Left ventricle myocardium superior (tissue), 1 donor: ENCODE results near the gene FANCM. TPM values are rescaled to one million over a fixed set of nuclear protein-coding genes. Genes with fewer than 3 reads are reported as not detected.

Experiments
- ATAC-seq: fragments of 200-7000 bp; cut with Tn5 transposase; one replicate; pipeline ENCODE4 v1.9.1; 2020; ENCODE audit warnings: mild to moderate bottlenecking, moderate library complexity
- DNase-seq: peaks from one replicate; pipeline ENCODE4 v3.0.0-alpha.2; 2020
- intact Hi-C: fragments of 100-400 bp; cut with micrococcal nuclease; formaldehyde crosslinking; loops from one replicate; pipeline ENCODE4 v1.11.0; 2022
- long read RNA-seq: library from polyadenylated mRNA; unstranded; transcript quantifications from one replicate; pipeline ENCODE4 v2.0.0, GENCODE V29; 2021
- total RNA-seq: library from RNA; stranded (reverse); fragmentation: NEBNext Ultra II Directional; extraction: Animal tissue kit (Norgen Biotek cat#: 25700); gene quantifications from one replicate; pipeline ENCODE4 v1.2.1, GENCODE V29; 2021
- donor health status: DM: no; HTN: yes; CAD: no; lungs with severe emphysema.

FANCM gene
- total RNA-seq, result 2.6 TPM
- long read RNA-seq, partial matches to known transcripts, result 2 of 2 reads
- long read RNA-seq, other reads (novel, unspliced or antisense), result 0 of 2 reads

GRCh38 chr14:45135659-45136395 is at the start of gene FANCM:
FANCM (plus strand) TSS chr14:45135930; CDS start chr14:45136032, 102 bp downstream.
- intact Hi-C loops, result loop anchor here (5.0 to 10.0 kb wide), 3 partner anchors 119 to 221 kb away; partner anchors contain the start of genes KLHL28, MIS18BP1 and TOGARAM1
- ATAC-seq (peak; percentile 74), DNase-seq (peak; percentile 83)

GRCh38 chr14:45089813-45090212 is 45.9 kb upstream of the FANCM start:
- intact Hi-C loops, result no loop called here
- ATAC-seq (no peak), DNase-seq (no peak)

GRCh38 chr14:45091710-45092109 is 44.0 kb upstream of the FANCM start:
- no peak for DNase-seq
- intact Hi-C loops, result no loop called here
- ATAC-seq, result no peak

GRCh38 chr14:45094275-45094674 is 41.5 kb upstream of the FANCM start:
- no peak for ATAC-seq
- intact Hi-C loops, result no loop called here
- no peak for DNase-seq

- intact Hi-C loops, result no loop called here
- no peak for DNase-seq
- ATAC-seq, result no peak
Measured at GRCh38 chr14:45095143-45095542, 40.6 kb upstream of the FANCM start.

- ATAC-seq, result no peak
- intact Hi-C loops, result no loop called here
- DNase-seq, result no peak
Measured at GRCh38 chr14:45096218-45096617, 39.5 kb upstream of the FANCM start.

- intact Hi-C loops, result no loop called here
- no peak for DNase-seq
- ATAC-seq, result no peak
Measured at GRCh38 chr14:45103806-45104205, 31.9 kb upstream of the FANCM start.

- intact Hi-C loops, result no loop called here
- no peak for ATAC-seq
- no peak for DNase-seq
Measured at GRCh38 chr14:45104561-45104960, 31.2 kb upstream of the FANCM start.

GRCh38 chr14:45112896-45113781 is 22.6 kb upstream of the FANCM start:
- intact Hi-C loops, result no loop called here
- no peak for ATAC-seq
- DNase-seq, result no peak

- intact Hi-C loops, result no loop called here
- no peak for ATAC-seq
- DNase-seq, result no peak
Measured at GRCh38 chr14:45114327-45114726, 21.4 kb upstream of the FANCM start.

- ATAC-seq (no peak), DNase-seq (no peak)
- intact Hi-C loops, result no loop called here
Measured at GRCh38 chr14:45118594-45118993, 17.1 kb upstream of the FANCM start.

- ATAC-seq (no peak), DNase-seq (no peak)
- intact Hi-C loops, result no loop called here
Measured at GRCh38 chr14:45120096-45120495, 15.6 kb upstream of the FANCM start.

- intact Hi-C loops, result no loop called here
- DNase-seq (no peak), ATAC-seq (no peak)
Measured at GRCh38 chr14:45123271-45123670, 12.5 kb upstream of the FANCM start.

GRCh38 chr14:45125754-45126153 is 10.0 kb upstream of the FANCM start:
- no peak for DNase-seq
- intact Hi-C loops, result no loop called here
- ATAC-seq, result no peak

- intact Hi-C loops, result no loop called here
- no peak for DNase-seq
- no peak for ATAC-seq
Measured at GRCh38 chr14:45128963-45129629, 6.6 kb upstream of the FANCM start.

- intact Hi-C loops, result loop anchor here (10.0 kb wide), 2 partner anchors 121 to 219 kb away; partner anchors contain the start of gene MIS18BP1
- DNase-seq (no peak), ATAC-seq (peak; percentile 24)
Measured at GRCh38 chr14:45133683-45134050, 2.1 kb upstream of the FANCM start.

- intact Hi-C loops, result loop anchor here (10.0 kb wide), 2 partner anchors 120 to 220 kb away; partner anchors contain the start of gene MIS18BP1
Measured at GRCh38 chr14:45134051-45134958, 1.4 kb upstream of the FANCM start, which contains the start of gene FKBP3. FKBP3 (minus strand) TSS chr14:45134481; CDS start chr14:45134456, 25 bp downstream.

GRCh38 chr14:45135156-45135555 is 574 bp upstream of the FANCM start:
- no peak for ATAC-seq
- DNase-seq, result no peak
- intact Hi-C loops, result loop anchor here (5.0 to 10.0 kb wide), 3 partner anchors 120 to 220 kb away; partner anchors contain the start of genes KLHL28, MIS18BP1 and TOGARAM1

More at GRCh38 chr14:45134051-45134958, 1.4 kb upstream of the FANCM start, which contains the start of gene FKBP3:
- DNase-seq, result peak; percentile 97
- ATAC-seq, result peak; percentile 98
